GM19240 (cell line): ENCODE data around the gene KBTBD4.
"Not testable (repeated sequence)": the region's sequence is repeated elsewhere in the genome, so short reads cannot be mapped to it uniquely, and the experiment has no call there.

ENCODE experiments used
- DNase-seq: peaks from one replicate; pipeline ENCODE4 v3.0.0; 2011; ENCODE audit warnings: low spot score; ENCODE audit not compliant: insufficient read length

KBTBD4 gene

DNA sequence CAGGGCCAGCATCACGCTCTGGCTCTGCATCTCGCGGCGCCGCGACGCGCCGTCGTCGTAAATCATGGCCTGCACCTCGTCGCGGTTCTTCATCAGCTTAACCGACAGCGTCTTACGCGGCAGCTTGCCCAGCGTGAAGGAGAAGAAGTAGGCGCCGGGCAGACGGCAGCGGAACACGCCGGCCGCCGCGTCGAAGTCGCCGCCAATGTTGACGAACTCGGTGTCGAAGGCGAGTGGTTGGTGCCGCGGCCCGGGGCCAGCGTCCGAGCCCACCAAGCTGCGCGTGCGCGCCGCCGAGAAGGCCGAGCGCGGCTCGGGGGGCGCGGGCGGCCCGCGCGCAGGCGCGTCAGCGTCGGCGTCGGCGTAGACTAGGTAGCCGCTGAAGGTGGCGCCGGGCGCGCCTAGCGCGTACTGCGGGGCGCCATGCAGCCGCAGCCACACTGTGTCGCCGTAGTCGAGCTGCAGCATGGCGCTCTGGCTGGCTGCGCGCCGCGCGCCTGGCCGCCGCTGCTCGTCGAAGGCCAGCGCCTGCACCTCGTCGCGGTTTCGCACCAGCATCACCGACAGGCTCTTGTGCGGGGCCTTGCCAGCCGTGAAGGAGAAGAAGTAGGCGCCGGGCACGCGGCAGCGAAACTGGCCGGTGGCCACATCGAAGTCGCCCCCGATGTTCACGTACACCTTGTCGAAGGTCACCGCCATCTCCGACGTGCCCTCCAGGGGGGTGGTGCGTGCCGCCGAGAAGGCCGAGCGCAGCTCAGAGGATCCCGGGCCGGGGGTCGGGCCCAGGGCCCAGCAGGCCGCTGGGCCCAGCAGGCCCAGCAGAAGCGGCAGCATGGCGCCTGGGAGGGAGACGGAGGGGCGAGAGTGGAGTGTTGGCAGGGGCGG is 11.4 kb upstream of the KBTBD4 start:
- no peak for DNase-seq

GRCh38 chr11:47589584-47589976 is 10.8 kb upstream of the KBTBD4 start:
- no peak for DNase-seq

DNA sequence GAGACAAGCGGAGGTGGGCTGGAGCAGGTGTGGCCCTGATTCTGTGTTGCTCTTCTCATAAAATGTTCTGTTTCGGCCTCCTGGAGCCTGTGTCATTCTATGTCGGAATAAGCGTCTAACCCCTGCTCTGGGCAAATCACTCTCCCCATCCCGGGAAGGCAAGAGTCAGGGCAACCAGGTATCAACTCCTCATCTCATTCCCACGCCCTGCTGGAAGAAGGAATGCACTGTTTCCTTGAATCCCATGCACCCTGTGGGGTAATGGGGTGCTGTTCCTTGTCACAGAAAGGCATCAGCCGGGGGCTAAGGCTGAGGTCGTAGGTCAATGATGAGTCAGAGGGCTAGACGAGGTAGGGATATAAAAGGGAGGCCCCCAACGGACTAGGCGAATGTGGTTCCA is 10.3 kb upstream of the KBTBD4 start:
- DNase-seq: no peak

DNA sequence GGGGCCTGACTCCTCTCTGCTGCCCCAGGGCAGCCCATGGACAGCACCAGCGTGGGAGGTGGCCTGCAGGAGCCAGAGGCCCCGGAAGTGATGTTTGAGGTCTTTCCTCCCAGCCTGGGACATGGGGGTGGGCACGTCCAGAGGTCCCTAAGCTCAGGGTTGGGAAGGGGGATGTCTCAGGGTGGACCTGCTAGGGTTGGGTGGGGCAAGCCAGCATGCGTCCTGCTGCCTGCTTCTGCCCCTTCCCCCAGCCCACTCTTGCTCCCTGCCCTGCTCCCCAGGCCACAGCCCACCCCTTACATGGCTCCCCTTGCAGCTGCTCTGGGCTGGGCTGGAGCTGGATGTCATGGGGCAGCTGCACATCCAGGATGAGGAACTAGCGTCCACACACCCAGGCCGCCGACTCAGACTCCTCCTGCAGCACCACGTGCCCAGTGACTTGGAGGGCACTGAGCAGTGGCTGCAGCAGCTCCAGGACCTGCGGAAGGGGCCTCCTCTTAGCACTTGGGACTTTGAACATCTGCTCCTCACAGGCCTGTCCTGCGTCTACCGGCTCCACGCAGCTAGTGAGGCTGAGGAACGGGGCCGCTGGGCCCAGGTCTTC is 9.1 kb upstream of the KBTBD4 start:
- DNase-seq: no peak

DNA sequence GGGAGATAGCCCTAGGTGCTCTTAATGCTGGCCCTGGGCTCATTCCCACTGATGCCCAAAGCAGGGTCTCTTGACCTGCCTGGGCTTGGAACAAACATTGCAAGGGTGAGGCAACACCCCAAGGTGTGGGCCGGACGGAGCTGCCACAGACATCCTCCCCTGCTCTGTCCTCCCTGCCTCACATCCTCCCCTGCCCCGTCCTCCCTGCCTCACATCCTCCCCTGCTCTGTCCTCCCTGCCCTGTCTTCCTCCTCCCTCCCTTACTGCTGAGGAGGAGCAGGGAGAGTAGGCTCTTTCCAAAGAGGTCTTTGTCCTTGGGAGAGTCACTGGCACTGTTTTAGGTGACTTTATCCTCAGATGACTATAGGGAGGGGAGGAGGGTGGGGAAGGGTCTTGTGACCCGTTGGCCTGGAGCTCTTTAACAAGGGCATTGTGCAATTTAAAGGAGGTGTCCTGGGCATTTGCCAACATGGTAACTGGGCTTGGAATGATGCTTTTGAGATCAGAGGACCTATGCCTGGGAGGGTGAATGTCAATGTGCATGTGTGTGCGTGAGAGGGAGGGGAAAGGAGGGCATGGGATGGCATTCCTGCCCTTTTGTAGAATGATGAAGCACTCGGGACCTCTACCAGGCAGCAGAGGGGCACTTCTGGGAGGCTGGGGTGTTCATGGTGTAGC is 8.4 kb upstream of the KBTBD4 start:
- DNase-seq: no peak

DNA sequence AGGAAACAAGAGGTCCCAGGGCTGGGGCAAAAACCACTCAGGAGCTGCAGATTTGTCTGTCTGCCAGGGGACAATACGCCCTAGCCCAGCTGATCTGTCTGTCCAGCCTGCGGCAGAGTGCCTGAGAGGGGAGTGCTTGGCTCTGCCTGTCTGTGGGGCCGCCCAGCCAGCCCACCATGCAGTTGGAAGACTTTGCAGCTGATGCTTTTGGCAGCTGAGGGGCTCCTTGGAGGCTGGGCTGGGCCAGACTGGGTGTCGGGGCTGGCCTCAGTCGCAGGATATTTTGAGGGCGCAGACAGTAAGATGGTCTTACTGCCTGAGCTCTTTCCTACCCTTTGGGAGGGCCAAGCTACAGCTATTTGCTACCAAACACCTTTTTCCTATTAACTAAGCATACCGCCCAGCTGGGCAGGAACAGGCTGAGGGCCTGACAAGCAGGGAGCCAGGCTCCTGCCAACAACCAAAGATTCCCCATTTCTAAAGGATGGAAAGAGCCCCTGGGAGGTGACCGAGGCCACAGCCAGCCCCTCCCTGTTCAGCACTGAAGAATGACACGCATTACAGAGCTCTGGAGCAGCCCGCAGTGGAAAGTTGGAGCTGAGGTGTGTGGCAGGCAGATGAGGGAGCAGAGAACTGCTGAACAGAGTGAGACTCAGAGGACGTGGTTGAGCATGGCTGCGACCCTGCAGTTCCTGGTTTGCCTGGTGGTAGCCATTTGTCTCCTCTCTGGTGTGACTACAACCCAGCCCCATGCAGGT is 7.5 kb upstream of the KBTBD4 start, which contains the start of gene FAM180B:
Gene FAM180B, plus strand, starts transcription at position 581 of the 758 bp plus-strand sequence. Its CDS starts 91 bp downstream, at position 672.
- DNase-seq: no peak

DNA sequence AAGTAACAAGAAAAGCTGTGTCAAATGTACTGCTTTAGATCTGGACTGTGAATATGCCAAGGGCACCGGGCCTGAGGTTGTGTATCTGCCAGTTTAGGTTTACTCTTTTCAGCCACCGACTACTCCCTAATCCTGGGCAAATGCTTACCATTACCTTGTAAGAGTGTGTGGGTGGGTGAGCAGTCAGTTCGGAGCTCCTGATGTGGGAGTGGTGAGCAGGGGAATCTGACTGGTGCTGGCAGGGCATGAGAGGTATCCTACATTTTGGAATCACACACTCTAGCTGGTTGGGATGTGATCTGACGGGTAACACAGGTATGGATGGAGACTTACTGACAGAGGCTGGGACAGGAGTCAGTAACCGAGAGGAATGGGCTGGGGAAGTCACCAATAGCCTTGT is 5.1 kb upstream of the KBTBD4 start:
- DNase-seq: no peak

- DNase-seq: no peak
Observed at GRCh38 chr11:47577460-47578041, 1.2 kb downstream of the KBTBD4 start.

DNA sequence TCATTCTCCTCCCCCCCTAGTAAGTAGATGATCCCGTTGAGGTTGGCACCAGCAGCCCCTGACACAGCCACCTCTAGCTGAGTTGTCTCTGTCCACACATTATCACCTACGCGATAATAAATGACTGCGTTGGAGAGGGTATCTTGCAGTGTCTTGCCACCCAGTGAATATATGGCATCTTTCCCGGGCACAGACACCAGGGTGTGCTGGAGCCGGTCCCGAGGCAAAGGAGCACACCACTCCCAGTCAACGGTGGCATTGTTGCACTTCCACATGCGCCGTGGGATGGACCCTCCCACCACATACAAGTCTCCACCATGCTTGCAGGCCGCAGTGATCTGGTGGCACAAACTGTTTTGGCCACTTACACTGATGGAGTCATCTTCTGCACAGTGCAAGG is 5.4 kb downstream of the KBTBD4 start:
- no peak for DNase-seq

GRCh38 chr11:47572715-47573255 is 6.0 kb downstream of the KBTBD4 start:
- DNase-seq: no peak

DNA sequence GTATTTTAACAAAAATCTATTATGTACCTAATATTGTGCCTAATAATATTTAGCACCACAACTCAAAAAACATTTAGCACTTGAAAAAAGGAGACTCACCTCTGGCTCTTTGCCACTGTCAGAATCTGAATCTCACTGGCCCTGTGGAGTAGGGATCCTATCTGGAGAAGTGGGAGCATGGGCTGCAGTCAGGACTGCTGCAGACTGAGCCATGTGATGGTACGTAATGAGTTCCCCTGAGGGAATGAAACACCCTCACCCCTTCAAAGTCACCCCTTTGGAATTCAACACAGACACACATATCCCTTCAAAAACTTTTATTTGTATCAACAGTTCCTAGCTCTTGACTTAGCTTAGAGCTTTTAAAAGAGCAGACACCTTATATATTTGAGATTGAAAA is 6.9 kb downstream of the KBTBD4 start:
- no peak for DNase-seq

- DNase-seq: no peak
Observed at GRCh38 chr11:47571357-47571729, 7.4 kb downstream of the KBTBD4 start.

DNA sequence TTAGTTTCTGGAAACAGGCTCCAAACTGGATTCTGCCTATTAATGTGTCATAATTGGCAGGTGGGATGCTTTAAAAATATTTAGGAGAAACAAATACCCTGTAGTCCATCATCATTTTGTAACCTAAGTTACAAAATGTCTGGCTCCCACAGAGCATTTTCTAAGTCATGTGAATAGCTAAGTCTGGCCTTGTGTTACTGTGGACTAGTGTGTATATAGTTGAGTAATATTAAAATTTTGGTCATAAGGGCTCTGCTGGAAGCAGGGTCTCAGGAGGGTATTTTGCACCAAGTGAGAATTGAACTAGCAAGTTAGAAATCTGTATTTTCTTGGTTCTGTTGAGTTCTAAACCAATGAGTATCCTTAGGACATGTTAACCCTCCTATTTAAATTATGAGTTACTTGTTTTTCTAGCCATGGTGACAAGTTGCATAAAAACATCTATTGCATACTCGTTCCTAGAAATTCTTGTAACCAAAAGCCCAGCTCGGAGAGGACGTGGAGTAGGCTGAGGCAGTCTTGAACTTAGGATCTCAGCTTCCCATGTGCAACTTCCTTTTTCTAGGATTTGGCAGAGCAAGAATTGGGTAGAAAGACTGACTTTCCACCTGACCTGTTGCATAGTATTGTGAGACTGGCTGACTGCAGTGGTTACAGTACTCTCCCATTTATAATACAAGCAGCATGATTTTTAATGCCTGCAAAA is 8.0 kb downstream of the KBTBD4 start:
- no peak for DNase-seq

- no peak for DNase-seq
Observed at GRCh38 chr11:47569646-47570045, 9.1 kb downstream of the KBTBD4 start.

- no peak for DNase-seq
Observed at GRCh38 chr11:47566149-47566698, 12.5 kb downstream of the KBTBD4 start.

DNA sequence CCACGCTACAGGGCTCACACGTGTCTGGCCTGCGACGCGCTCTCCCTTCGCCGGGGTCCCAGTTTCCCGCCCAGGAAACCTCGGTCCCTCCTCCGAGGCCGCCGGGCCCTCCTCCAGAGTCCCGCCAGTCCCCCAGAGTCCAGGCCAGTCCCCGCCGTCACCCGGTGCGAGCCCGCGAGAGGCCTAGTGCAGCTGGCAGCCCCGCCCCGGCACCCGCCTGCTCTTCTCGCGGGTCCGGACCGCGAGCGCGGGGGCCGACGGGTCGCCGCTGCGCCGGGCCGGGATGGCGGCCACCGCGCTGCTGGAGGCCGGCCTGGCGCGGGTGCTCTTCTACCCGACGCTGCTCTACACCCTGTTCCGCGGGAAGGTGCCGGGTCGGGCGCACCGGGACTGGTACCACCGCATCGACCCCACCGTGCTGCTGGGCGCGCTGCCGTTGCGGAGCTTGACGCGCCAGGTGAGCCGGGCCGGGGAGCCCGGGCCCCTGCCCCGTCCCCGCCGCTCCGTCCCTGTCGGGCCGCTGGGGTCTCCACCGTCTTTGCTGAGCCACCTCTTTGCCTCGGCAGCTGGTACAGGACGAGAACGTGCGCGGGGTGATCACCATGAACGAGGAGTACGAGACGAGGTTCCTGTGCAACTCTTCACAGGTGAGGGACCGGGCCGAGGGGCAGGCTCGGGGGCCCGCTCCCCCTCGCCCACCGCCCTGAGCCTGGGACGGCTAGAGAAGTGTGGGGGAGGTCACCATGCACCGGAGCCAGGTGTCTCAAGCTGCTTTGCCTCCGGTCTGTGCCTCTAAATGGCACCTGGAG is 13.2 kb downstream of the KBTBD4 start, which contains the start of gene PTPMT1:
Gene PTPMT1, plus strand, starts transcription at position 260 of the 809 bp plus-strand sequence. Its CDS starts 24 bp downstream, at position 284.
- DNase-seq: no peak

DNA sequence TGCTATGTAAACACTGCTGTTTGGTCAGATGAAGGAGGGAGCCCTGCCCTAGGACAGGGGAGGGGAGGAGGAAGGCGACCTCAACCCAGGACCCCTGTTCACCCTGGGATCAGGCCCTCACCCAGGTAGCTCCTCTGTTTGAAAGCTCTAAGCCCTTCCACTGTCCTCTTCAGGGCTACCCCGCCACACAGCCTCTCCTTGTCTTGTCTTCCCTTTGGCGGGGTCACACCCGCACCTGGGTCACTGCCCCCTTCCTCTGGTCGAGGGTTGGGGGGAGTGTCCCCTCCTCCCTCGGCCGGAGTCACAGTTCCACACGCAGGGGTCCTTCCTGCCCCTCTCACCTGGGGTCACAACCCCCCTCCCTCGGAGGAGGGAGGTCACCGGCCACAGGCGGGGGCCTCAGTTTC is 13.8 kb downstream of the KBTBD4 start:
- DNase-seq: no peak

DNA sequence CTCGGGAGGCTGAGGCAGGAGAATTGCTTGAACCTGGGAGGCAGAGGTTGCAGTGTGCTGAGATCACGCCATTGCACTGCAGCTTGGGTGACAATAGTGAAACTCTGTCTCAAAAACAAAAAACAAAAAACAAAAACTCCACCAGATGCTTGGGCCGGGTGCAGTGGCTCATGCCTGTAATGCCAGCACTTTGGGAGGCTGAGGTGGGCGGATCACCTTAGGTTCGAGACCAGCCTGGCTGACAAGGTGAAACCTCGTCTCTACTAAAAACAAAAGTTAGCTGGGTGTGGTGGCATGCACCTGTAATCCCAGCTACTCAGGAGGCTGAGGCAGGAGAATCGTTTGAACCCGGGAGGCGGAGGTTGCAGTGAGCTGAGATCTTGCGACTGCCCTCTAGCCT is 14.4 kb downstream of the KBTBD4 start:
- DNase-seq: not testable (repeated sequence)

DNA sequence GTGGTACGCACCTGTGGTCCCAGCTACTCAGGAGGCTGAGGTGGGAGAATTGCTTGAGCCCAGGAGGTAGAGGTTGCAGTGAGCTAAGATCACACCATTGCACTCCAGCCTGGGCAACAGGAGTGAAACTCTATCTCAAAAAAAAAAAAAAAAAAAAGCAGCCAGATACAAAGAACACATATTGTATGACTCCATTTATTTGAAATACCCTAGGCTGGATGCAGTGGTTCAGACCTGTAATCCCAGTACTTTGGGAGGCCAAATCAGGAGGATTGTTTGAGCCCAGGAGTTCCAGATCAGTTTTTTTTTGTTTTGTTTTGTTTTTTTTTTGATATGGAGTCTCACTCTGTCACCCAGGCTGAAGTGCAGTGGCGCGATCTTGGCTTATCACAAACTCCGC is 16.4 kb downstream of the KBTBD4 start:
- not testable (repeated sequence) for DNase-seq
